GM12878 (cell line): Measurements from ENCODE around the gene ARAP1.

Experiments
- EGR1 ChIP-seq, 2 experiments: IDR thresholded peaks; 1 replicate in 1 of 2; 2 replicates in 1 of 2; pipeline ENCODE4 v1.6.1; 2011 to 2012; ENCODE audit warnings: low read depth in 2 of 2, low read length in 2 of 2, borderline replicate concordance in 1 of 2, mild to moderate bottlenecking in 1 of 2, moderate library complexity in 1 of 2
- EP300 ChIP-seq, 2 experiments: fragments of 150-350 bp in 1 of 2; IDR thresholded peaks; 2 replicates each; pipeline ENCODE4 v1.6.1; 2011 to 2012; ENCODE audit warnings: low read depth in 2 of 2, low read length in 2 of 2, borderline replicate concordance in 1 of 2, improper control_type of control experiment in 1 of 2, inconsistent platforms in 1 of 2; ENCODE audit not compliant: control insufficient read depth in 1 of 2
- FOXM1 ChIP-seq: IDR thresholded peaks from 2 replicates; pipeline ENCODE4 v1.6.1; 2012; ENCODE audit warnings: low read depth, mild to moderate bottlenecking, inconsistent platforms, low read length, moderate library complexity
- GABPA ChIP-seq: IDR thresholded peaks from 2 replicates; pipeline ENCODE4 v1.6.1; 2014; ENCODE audit warnings: antibody characterized with exemption, low read depth, mild to moderate bottlenecking, inconsistent platforms
- POLR2AphosphoS5 ChIP-seq: IDR thresholded peaks from 2 replicates; pipeline ENCODE4 v1.6.1; 2011; ENCODE audit warnings: mild to moderate bottlenecking, low read length, inconsistent platforms
- SIN3A ChIP-seq: IDR thresholded peaks from 2 replicates; pipeline ENCODE4 v1.6.1; 2012; ENCODE audit warnings: low read depth, low read length, improper control_type of control experiment
- STAT1 ChIP-seq: fragments of 450-650 bp; conservative IDR thresholded peaks from 2 replicates; pipeline ENCODE4 v1.6.1; 2014; ENCODE audit warnings: antibody characterized with exemption, mild to moderate bottlenecking
- TARDBP ChIP-seq: IDR thresholded peaks from 2 replicates; pipeline ENCODE4 v1.6.1; 2016; ENCODE audit warnings: borderline replicate concordance
- YY1 ChIP-seq: IDR thresholded peaks from 2 replicates; pipeline ENCODE4 v1.6.1; 2011; ENCODE audit warnings: low read depth, mild to moderate bottlenecking, low read length
- TF ChIP-seq, protein P1 (sequence below): fragments of 450-650 bp; IDR thresholded peaks from 2 replicates; pipeline ENCODE4 v1.6.1; 2017; ENCODE audit warnings: low read depth, mild to moderate bottlenecking, moderate library complexity
- TF ChIP-seq, protein P2 (sequence below): IDR thresholded peaks from 2 replicates; pipeline ENCODE4 v1.6.1; 2011; ENCODE audit warnings: low read depth, low read length, improper control_type of control experiment, borderline replicate concordance
- TF ChIP-seq, protein P3 (sequence below): fragments of 450-650 bp; formaldehyde crosslinking; IDR thresholded peaks from 2 replicates; pipeline ENCODE4 v1.4.0; 2020; ENCODE audit warnings: mild to moderate bottlenecking, moderate library complexity

DNA sequence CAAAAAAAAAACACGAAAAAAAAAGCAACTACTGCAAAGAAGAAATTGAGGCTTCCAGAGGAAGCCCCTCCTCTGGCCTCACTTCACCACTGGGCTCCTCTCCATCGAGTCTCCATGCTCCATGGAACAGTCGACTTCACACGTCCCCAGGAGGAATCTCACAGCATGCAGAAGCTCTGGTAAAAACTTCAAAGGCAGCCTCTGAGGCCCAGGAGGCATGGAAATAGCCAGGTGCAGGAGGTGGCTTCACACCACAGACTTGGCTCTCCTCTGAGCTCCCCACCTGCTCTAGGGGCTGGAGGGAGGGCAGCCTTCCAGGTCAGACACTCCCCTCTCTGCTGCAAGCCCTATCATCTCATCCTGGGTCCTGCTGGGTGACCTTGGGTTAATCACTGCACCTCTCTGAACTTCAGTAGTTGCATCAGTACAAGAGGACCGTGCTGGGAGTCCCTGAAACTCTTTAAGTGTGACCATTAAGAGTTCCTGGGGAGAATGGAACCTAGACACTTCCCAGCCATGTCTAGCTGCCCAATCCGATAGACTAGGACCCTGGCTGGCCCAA, 86.2 kb downstream of the ARAP1 start:
- TF ChIP-seq FOXM1 = no peak
- TF ChIP-seq YY1 = no peak
- no peak for TF ChIP-seq STAT1
- TF ChIP-seq TARDBP = no peak
- no peak for TF ChIP-seq POLR2AphosphoS5
- TF ChIP-seq, protein P1, sequence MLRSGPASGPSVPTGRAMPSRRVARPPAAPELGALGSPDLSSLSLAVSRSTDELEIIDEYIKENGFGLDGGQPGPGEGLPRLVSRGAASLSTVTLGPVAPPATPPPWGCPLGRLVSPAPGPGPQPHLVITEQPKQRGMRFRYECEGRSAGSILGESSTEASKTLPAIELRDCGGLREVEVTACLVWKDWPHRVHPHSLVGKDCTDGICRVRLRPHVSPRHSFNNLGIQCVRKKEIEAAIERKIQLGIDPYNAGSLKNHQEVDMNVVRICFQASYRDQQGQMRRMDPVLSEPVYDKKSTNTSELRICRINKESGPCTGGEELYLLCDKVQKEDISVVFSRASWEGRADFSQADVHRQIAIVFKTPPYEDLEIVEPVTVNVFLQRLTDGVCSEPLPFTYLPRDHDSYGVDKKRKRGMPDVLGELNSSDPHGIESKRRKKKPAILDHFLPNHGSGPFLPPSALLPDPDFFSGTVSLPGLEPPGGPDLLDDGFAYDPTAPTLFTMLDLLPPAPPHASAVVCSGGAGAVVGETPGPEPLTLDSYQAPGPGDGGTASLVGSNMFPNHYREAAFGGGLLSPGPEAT = no peak
- no peak for TF ChIP-seq GABPA
- no peak for TF ChIP-seq EGR1 (IDR thresholded peaks at IDR 0.05; ENCODE audit: borderline replicate concordance in 1 of 2, low read depth in 2 of 2, low read length in 2 of 2)
- TF ChIP-seq, protein P2, sequence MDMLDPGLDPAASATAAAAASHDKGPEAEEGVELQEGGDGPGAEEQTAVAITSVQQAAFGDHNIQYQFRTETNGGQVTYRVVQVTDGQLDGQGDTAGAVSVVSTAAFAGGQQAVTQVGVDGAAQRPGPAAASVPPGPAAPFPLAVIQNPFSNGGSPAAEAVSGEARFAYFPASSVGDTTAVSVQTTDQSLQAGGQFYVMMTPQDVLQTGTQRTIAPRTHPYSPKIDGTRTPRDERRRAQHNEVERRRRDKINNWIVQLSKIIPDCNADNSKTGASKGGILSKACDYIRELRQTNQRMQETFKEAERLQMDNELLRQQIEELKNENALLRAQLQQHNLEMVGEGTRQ = no peak
- TF ChIP-seq, protein P3, sequence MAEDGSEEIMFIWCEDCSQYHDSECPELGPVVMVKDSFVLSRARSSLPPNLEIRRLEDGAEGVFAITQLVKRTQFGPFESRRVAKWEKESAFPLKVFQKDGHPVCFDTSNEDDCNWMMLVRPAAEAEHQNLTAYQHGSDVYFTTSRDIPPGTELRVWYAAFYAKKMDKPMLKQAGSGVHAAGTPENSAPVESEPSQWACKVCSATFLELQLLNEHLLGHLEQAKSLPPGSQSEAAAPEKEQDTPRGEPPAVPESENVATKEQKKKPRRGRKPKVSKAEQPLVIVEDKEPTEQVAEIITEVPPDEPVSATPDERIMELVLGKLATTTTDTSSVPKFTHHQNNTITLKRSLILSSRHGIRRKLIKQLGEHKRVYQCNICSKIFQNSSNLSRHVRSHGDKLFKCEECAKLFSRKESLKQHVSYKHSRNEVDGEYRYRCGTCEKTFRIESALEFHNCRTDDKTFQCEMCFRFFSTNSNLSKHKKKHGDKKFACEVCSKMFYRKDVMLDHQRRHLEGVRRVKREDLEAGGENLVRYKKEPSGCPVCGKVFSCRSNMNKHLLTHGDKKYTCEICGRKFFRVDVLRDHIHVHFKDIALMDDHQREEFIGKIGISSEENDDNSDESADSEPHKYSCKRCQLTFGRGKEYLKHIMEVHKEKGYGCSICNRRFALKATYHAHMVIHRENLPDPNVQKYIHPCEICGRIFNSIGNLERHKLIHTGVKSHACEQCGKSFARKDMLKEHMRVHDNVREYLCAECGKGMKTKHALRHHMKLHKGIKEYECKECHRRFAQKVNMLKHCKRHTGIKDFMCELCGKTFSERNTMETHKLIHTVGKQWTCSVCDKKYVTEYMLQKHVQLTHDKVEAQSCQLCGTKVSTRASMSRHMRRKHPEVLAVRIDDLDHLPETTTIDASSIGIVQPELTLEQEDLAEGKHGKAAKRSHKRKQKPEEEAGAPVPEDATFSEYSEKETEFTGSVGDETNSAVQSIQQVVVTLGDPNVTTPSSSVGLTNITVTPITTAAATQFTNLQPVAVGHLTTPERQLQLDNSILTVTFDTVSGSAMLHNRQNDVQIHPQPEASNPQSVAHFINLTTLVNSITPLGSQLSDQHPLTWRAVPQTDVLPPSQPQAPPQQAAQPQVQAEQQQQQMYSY = no peak
- TF ChIP-seq SIN3A = no peak
- TF ChIP-seq EP300 (IDR thresholded peaks at IDR 0.05; ENCODE audit: borderline replicate concordance in 1 of 2, control insufficient read depth in 1 of 2, low read depth in 2 of 2, low read length in 2 of 2) = no peak
